Keratinocyte (primary cell): ENCODE results near the gene HSPA1B. TPM values are rescaled to one million over a fixed set of nuclear protein-coding genes. Genes with fewer than 3 reads are reported as not detected.

Experiments
- DNase-seq: peaks from one replicate; pipeline ENCODE4 v3.0.0-alpha.2; 2011; ENCODE audit warnings: low read depth, missing footprints, low spot score
- FAIRE-seq: peaks from 2 replicates; lab custom pipeline; 2011; peaks lifted over from hg19 to GRCh38; lab: Jason Lieb, UNC
- H2AFZ ChIP-seq: 2 replicates; pipeline ENCODE4 v1.6.0; 2012; ENCODE audit warnings: low read length, control low read depth, inconsistent platforms; ENCODE audit not compliant: control insufficient read depth
- H3K27ac ChIP-seq: 2 replicates; pipeline ENCODE4 v1.5.1; 2011; ENCODE audit warnings: low read length; ENCODE audit not compliant: control insufficient read depth, insufficient read depth
- H3K27me3 ChIP-seq: 3 replicates; pipeline ENCODE4 v1.6.0; 2011; ENCODE audit warnings: low read length; ENCODE audit not compliant: control insufficient read depth, insufficient read depth; ENCODE audit errors: extremely low read depth
- H3K36me3 ChIP-seq, 2 experiments: 2 replicates in 1 of 2; 3 replicates in 1 of 2; pipeline ENCODE4 v1.5.1; 2011; ENCODE audit warnings: low read length in 2 of 2, mild to moderate bottlenecking in 1 of 2; ENCODE audit not compliant: control insufficient read depth in 2 of 2, insufficient read depth in 2 of 2; ENCODE audit errors: extremely low read depth in 1 of 2
- H3K4me1 ChIP-seq: 3 replicates; pipeline ENCODE4 v1.5.1; 2011; ENCODE audit warnings: low read length; ENCODE audit not compliant: control insufficient read depth, insufficient read depth; ENCODE audit errors: extremely low read depth
- H3K4me2 ChIP-seq: 3 replicates; pipeline ENCODE4 v1.6.0; 2011; ENCODE audit warnings: low read depth, low read length; ENCODE audit not compliant: control insufficient read depth, insufficient read depth; ENCODE audit errors: extremely low read depth
- H3K4me3 ChIP-seq, 3 experiments: fragments of 200-600 bp in 1 of 3; sonication (generic) in 1 of 3; 2 replicates in 2 of 3; 3 replicates in 1 of 3; pipeline ENCODE4 v1.5.1; 2011 to 2016; ENCODE audit warnings: low read length in 3 of 3, mild to moderate bottlenecking in 3 of 3, control low read depth in 2 of 3, inconsistent platforms in 1 of 3, low read depth in 1 of 3, mixed read lengths in 1 of 3, mixed run types in 1 of 3, moderate library complexity in 1 of 3; ENCODE audit not compliant: control insufficient read depth in 2 of 3, insufficient read depth in 2 of 3; ENCODE audit errors: extremely low read depth in 1 of 3
- H3K79me2 ChIP-seq: 2 replicates; pipeline ENCODE4 v1.6.0; 2012; ENCODE audit warnings: low read length; ENCODE audit not compliant: control insufficient read depth, insufficient read depth
- H3K9ac ChIP-seq: 3 replicates; pipeline ENCODE4 v1.6.0; 2011; ENCODE audit warnings: low read length; ENCODE audit not compliant: control insufficient read depth, insufficient read depth; ENCODE audit errors: extremely low read depth
- H3K9me1 ChIP-seq: 3 replicates; pipeline ENCODE4 v1.6.0; 2011; ENCODE audit warnings: low read length; ENCODE audit not compliant: control insufficient read depth, insufficient read depth; ENCODE audit errors: extremely low read depth
- H3K9me3 ChIP-seq: 2 replicates; pipeline ENCODE4 v1.5.1; 2012; ENCODE audit warnings: low read depth, low read length; ENCODE audit not compliant: control insufficient read depth
- H4K20me1 ChIP-seq: 3 replicates; pipeline ENCODE4 v1.6.0; 2011; ENCODE audit warnings: low read length; ENCODE audit not compliant: control insufficient read depth, insufficient read depth; ENCODE audit errors: extremely low read depth
- EZH2 ChIP-seq: IDR thresholded peaks from one replicate; pipeline ENCODE4 v1.6.1; 2012; ENCODE audit warnings: inconsistent platforms, mild to moderate bottlenecking, low read length, moderate library complexity
- dilution Hi-C: fragments of 300-500 bp; cut with MboI; formaldehyde crosslinking; loops from one replicate; pipeline ENCODE4 v1.7.0; 2020; ENCODE audit warnings: low sequenced_read_pairs; ENCODE audit not compliant: extremely low pct_ligation_motif_present
- polyA plus RNA-seq, 5 experiments: library from polyadenylated mRNA; depleted of rRNA in 3 of 5; stranded (reverse) in 3 of 5; stranded (forward) in 1 of 5; unstranded in 1 of 5; fragments of >200 nt; gene quantifications; 1 replicate in 1 of 5; 2 replicates in 3 of 5; 3 replicates in 1 of 5; pipeline versions ENCODE4 v1.2.1 to v1.2.3, GENCODE V29; 2011 to 2012; ENCODE audit warnings: missing spikeins in 2 of 5, low read depth in 1 of 5, low replicate concordance in 1 of 5
- TF ChIP-seq, protein P1 (sequence below), 3 experiments: IDR thresholded peaks in 1 of 3; conservative IDR thresholded peaks in 1 of 3; optimal IDR thresholded peaks in 1 of 3; 2 replicates in 2 of 3; 3 replicates in 1 of 3; pipeline versions ENCODE3 to v1.5.1; 2011; ENCODE audit warnings: low read length in 3 of 3, mild to moderate bottlenecking in 3 of 3, moderate library complexity in 2 of 3, control low read depth in 1 of 3, inconsistent platforms in 1 of 3; ENCODE audit not compliant: insufficient read depth in 2 of 3; ENCODE audit errors: extremely low read depth in 1 of 3

The HSPA1B gene
- polyA plus RNA-seq, 1 donor (not counting 4 experiments of a cell fraction or from before 2014, with no cell fraction given): 48.1 TPM

- no peak for DNase-seq
- Histone ChIP-seq H2AFZ (no peak overlapping the region), H3K9ac (no peak overlapping the region), H3K4me1 (no peaks in the 10 kb centered on the region), H3K27ac (no peak overlapping the region), H3K79me2 (no peaks in the 10 kb centered on the region), H3K9me3 (no peaks in the 10 kb centered on the region), H3K4me3 (no peak overlapping the region), H3K4me2 (no peak overlapping the region), H3K36me3 (peaks cover 4 to 5% of the 10 kb centered on the region in 2 experiments), H3K9me1 (no peaks in the 10 kb centered on the region), H4K20me1 (peaks cover 5% of the 10 kb centered on the region), H3K27me3 (no peaks in the 10 kb centered on the region)
- no peak for TF ChIP-seq EZH2
- TF ChIP-seq, protein P1, sequence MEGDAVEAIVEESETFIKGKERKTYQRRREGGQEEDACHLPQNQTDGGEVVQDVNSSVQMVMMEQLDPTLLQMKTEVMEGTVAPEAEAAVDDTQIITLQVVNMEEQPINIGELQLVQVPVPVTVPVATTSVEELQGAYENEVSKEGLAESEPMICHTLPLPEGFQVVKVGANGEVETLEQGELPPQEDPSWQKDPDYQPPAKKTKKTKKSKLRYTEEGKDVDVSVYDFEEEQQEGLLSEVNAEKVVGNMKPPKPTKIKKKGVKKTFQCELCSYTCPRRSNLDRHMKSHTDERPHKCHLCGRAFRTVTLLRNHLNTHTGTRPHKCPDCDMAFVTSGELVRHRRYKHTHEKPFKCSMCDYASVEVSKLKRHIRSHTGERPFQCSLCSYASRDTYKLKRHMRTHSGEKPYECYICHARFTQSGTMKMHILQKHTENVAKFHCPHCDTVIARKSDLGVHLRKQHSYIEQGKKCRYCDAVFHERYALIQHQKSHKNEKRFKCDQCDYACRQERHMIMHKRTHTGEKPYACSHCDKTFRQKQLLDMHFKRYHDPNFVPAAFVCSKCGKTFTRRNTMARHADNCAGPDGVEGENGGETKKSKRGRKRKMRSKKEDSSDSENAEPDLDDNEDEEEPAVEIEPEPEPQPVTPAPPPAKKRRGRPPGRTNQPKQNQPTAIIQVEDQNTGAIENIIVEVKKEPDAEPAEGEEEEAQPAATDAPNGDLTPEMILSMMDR (optimal IDR thresholded peaks at IDR 0.05 in 1 of 3, IDR thresholded peaks at IDR 0.05 in 1 of 3, conservative IDR thresholded peaks at IDR 0.05 in 1 of 3; ENCODE audit: extremely low read depth in 1 of 3, insufficient read depth in 2 of 3, low read length in 3 of 3): no peak
- FAIRE-seq: no peak
- dilution Hi-C loops: no loop called here
Observed at GRCh38 chr6:31844507-31844906, 17.0 kb downstream of the HSPA1B start.

- TF ChIP-seq, protein P1 (optimal IDR thresholded peaks at IDR 0.05 in 1 of 3, IDR thresholded peaks at IDR 0.05 in 1 of 3, conservative IDR thresholded peaks at IDR 0.05 in 1 of 3; ENCODE audit: extremely low read depth in 1 of 3, insufficient read depth in 2 of 3, low read length in 3 of 3): no peak
- no peak for TF ChIP-seq EZH2
- DNase-seq (no peak), FAIRE-seq (no peak)
- Histone ChIP-seq H3K9ac (no peak overlapping the region), H2AFZ (no peak overlapping the region), H3K4me1 (no peaks in the 10 kb centered on the region), H3K27me3 (no peaks in the 10 kb centered on the region), H3K36me3 (no peaks in the 10 kb centered on the region), H3K27ac (no peak overlapping the region), H4K20me1 (no peaks in the 10 kb centered on the region), H3K79me2 (no peaks in the 10 kb centered on the region), H3K4me3 (no peak overlapping the region), H3K4me2 (no peak overlapping the region), H3K9me3 (no peaks in the 10 kb centered on the region), H3K9me1 (no peaks in the 10 kb centered on the region)
- dilution Hi-C loops: no loop called here
Observed at GRCh38 chr6:31847276-31847978, 19.9 kb downstream of the HSPA1B start.
